Stimulated activated naive CD8-positive, alpha-beta T cell treated with anti-CD3 and anti-CD28 coated beads, Interleukin-15, amount 100 ng/mL, for 72 hours (primary cell): Measurements from ENCODE around the gene SAXO1.
A peak's percentile ranks its signal among the peaks of the same experiment; 100 is the strongest.
"Not testable (repeated sequence)": the region's sequence is repeated elsewhere in the genome, so short reads cannot be mapped to it uniquely, and the experiment has no call there.

ENCODE experiments used
- ATAC-seq: fragments of 150-1000 bp; cut with Tn5 transposase; 2 replicates; pipeline ENCODE4 v1.10.0; 2021; ENCODE audit warnings: mild to moderate bottlenecking, moderate library complexity
- DNase-seq, 2 donors: peaks; one replicate each; pipeline ENCODE4 v3.0.0; 2021 to 2022
- H3K27ac Mint-ChIP-seq, 2 donors: one replicate each; pipeline ENCODE4 v1.8.0; 2022; ENCODE audit warnings: mild to moderate bottlenecking in 2 of 2, mixed read lengths in 2 of 2, moderate library complexity in 2 of 2
- H3K27me3 Mint-ChIP-seq: one replicate; pipeline ENCODE4 v1.8.0; 2022; ENCODE audit warnings: mixed read lengths
- H3K4me1 Mint-ChIP-seq: one replicate; pipeline ENCODE4 v1.8.0; 2022; ENCODE audit warnings: mild to moderate bottlenecking, mixed read lengths
- H3K4me3 Mint-ChIP-seq, 2 donors: one replicate each; pipeline ENCODE4 v1.8.0; 2022; ENCODE audit warnings: mild to moderate bottlenecking in 2 of 2, mixed read lengths in 2 of 2, moderate library complexity in 1 of 2
- H3K9me3 Mint-ChIP-seq, 2 donors: one replicate each; pipeline ENCODE4 v1.8.0; 2022; ENCODE audit warnings: mixed read lengths in 2 of 2

SAXO1 gene

DNA sequence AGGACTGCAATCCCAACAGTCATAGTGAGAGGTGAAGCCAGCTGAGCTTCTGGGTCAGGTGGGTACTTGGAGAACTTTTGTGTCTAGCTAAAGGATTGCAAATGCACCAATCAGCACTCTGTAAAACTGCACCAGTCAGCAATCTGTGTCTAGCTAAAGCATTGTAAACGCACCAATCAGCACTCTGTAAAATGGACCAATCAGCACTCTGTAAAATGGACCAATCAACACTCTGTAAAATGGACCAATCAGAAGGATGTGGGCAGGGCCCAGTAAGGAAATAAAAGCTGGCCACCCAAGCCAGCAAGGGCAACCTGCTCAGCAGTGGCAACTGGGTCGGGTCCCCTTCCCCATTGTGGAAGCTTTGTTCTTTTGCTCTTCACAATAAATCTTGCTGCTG, 11.4 kb downstream of the SAXO1 start:
- not testable (repeated sequence) for H3K4me3 Mint-ChIP-seq, ATAC-seq, H3K9me3 Mint-ChIP-seq, H3K4me1 Mint-ChIP-seq, DNase-seq, H3K27ac Mint-ChIP-seq
- H3K27me3 Mint-ChIP-seq: peaks cover 20% of the 10 kb centered on the region

- H3K27ac Mint-ChIP-seq: no peak overlapping the region
- no peaks in the 10 kb centered on the region for H3K4me1 Mint-ChIP-seq
- no peak for DNase-seq
- H3K4me3 Mint-ChIP-seq: no peak overlapping the region
- H3K9me3 Mint-ChIP-seq: no peaks in the 10 kb centered on the region
- H3K27me3 Mint-ChIP-seq: peaks cover 20% of the 10 kb centered on the region
- no peak for ATAC-seq
These were observed 12.0 kb downstream of the SAXO1 start for GRCh38 chr9:19020886-19021455.

DNA sequence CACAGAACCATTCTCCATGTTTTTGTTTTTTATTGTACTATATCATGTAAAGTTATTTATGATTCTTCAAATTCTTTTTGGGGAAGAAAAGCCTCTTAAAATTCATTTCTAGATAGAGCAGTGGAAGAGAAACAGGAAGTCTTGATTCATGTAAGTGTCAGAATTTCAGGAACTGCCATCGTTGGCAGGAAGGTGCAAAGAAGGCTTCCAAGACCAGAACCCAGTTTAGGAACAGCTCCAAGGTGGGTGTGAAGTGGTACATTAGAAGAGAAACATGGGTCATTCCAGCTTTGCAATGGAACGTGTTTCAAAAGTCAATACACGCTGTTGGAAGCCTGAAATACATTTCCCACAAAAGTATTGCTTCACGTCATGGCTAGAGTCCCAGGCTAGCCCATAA, 14.8 kb downstream of the SAXO1 start:
- ATAC-seq: no peak
- Mint-ChIP-seq H3K4me3 (no peak overlapping the region), H3K4me1 (no peaks in the 10 kb centered on the region), H3K27ac (no peak overlapping the region), H3K27me3 (peaks cover 12% of the 10 kb centered on the region), H3K9me3 (no peaks in the 10 kb centered on the region)
- no peak for DNase-seq

GRCh38 chr9:19009391-19009965, 23.5 kb downstream of the SAXO1 start:
- no peak for ATAC-seq
- no peaks in the 10 kb centered on the region for H3K9me3 Mint-ChIP-seq
- no peak for DNase-seq
- no peak overlapping the region for H3K27ac Mint-ChIP-seq
- no peak overlapping the region for H3K4me3 Mint-ChIP-seq
- no peaks in the 10 kb centered on the region for H3K4me1 Mint-ChIP-seq
- H3K27me3 Mint-ChIP-seq: no peaks in the 10 kb centered on the region

DNA sequence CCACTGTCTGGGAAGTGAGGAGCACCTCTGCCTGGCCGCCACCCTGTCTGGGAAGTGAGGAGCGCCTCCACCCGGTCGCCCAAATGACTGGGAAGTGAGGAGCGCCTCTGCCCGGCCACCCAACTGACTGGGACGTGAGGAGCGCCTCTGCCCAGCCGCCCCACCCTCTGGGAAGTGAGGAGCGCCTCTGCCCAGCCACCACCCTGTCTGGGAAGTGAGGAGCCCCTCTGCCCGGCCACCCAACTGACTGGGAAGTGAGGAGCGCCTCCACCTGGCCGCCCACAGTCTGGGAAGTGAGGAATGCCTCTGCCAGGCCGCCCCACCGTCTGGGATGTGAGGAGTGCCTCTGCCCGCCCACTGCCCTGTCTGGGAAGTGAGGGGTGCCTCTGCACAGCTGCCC, 32.9 kb downstream of the SAXO1 start:
- no peaks in the 10 kb centered on the region for H3K4me1 Mint-ChIP-seq
- H3K4me3 Mint-ChIP-seq: no peak overlapping the region
- no peaks in the 10 kb centered on the region for H3K27me3 Mint-ChIP-seq
- H3K27ac Mint-ChIP-seq: no peak overlapping the region
- DNase-seq: no peak
- peaks cover 4 to 35% of the 10 kb centered on the region in 2 donors for H3K9me3 Mint-ChIP-seq
- ATAC-seq: no peak

- no peak overlapping the region for H3K27ac Mint-ChIP-seq
- DNase-seq (no peak), ATAC-seq (no peak)
- H3K4me3 Mint-ChIP-seq: no peak overlapping the region
- H3K27me3 Mint-ChIP-seq: no peaks in the 10 kb centered on the region
- no peaks in the 10 kb centered on the region for H3K4me1 Mint-ChIP-seq
- peaks cover 4 to 35% of the 10 kb centered on the region in 2 donors for H3K9me3 Mint-ChIP-seq
These were observed 33.7 kb downstream of the SAXO1 start for GRCh38 chr9:18999173-18999785.

GRCh38 chr9:18997151-18997550, 35.9 kb downstream of the SAXO1 start:
- no peaks in the 10 kb centered on the region for H3K4me1 Mint-ChIP-seq
- no peak overlapping the region for H3K27ac Mint-ChIP-seq
- H3K9me3 Mint-ChIP-seq: peaks cover 4 to 21% of the 10 kb centered on the region in 2 donors
- no peak for DNase-seq
- no peaks in the 10 kb centered on the region for H3K27me3 Mint-ChIP-seq
- ATAC-seq: no peak
- no peak overlapping the region for H3K4me3 Mint-ChIP-seq

DNA sequence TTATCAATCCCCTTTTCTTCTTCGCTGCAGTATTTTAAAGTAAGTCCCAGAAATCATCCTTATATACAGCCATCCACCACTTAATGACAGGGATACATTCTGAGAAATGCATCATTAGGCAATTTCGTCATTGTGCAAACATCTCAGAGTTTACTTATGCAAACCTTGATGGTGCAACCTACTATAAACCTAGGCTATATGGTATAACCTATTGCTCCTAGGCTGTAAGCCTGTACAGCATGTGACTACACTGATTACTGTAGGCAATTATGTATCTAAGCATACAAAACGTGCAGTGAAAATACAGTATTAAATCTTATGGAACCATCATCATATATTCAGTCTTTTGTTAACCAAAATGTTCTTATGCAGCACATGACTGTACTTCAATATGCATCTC, 36.8 kb downstream of the SAXO1 start:
- H3K4me1 Mint-ChIP-seq: no peaks in the 10 kb centered on the region
- ATAC-seq: no peak
- H3K4me3 Mint-ChIP-seq: no peak overlapping the region
- no peak overlapping the region for H3K27ac Mint-ChIP-seq
- no peaks in the 10 kb centered on the region for H3K27me3 Mint-ChIP-seq
- H3K9me3 Mint-ChIP-seq: peaks cover 0 to 20% of the 10 kb centered on the region in 2 donors
- DNase-seq: no peak

- no peak overlapping the region for H3K4me3 Mint-ChIP-seq
- DNase-seq (no peak), ATAC-seq (no peak)
- no peaks in the 10 kb centered on the region for H3K4me1 Mint-ChIP-seq
- no peaks in the 10 kb centered on the region for H3K27me3 Mint-ChIP-seq
- H3K27ac Mint-ChIP-seq: peak overlapping the region in 1 of 2 donors; percentile 29
- H3K9me3 Mint-ChIP-seq: peaks cover 0 to 13% of the 10 kb centered on the region in 2 donors
These were observed 38.6 kb downstream of the SAXO1 start for GRCh38 chr9:18994263-18994916.

- H3K27ac Mint-ChIP-seq, H3K4me3 Mint-ChIP-seq, H3K9me3 Mint-ChIP-seq, DNase-seq, H3K27me3 Mint-ChIP-seq, ATAC-seq, H3K4me1 Mint-ChIP-seq: not testable (repeated sequence)
These were observed 41.8 kb downstream of the SAXO1 start for GRCh38 chr9:18991197-18991596.

GRCh38 chr9:18990494-18990893, 42.5 kb downstream of the SAXO1 start:
- DNase-seq (no peak), ATAC-seq (no peak)
- Mint-ChIP-seq H3K27me3 (no peaks in the 10 kb centered on the region), H3K27ac (no peak overlapping the region), H3K9me3 (no peaks in the 10 kb centered on the region), H3K4me3 (no peak overlapping the region), H3K4me1 (no peaks in the 10 kb centered on the region)

GRCh38 chr9:18989865-18990264, 43.1 kb downstream of the SAXO1 start:
- Mint-ChIP-seq H3K9me3 (no peaks in the 10 kb centered on the region), H3K27ac (no peak overlapping the region), H3K4me3 (no peak overlapping the region), H3K4me1 (no peaks in the 10 kb centered on the region), H3K27me3 (no peaks in the 10 kb centered on the region)
- DNase-seq (no peak), ATAC-seq (no peak)

DNA sequence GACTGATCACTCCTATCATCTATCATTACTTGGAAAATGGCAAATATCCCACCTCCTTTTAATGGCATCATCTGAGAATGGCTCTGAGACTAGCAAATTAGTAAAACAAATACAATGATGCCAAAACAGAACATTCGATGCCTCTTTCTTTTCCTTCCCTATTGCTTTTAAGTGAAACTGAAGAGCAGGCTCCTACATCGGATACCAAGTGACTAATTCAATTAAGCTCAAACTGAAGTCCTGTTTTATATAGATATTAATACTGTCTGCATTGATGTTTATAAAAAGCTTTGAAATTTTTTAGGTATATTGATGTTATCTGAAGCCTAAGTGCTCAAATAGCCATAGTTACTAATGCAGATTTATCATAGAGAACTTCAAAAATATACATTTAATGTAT, 43.9 kb downstream of the SAXO1 start:
- Mint-ChIP-seq H3K27ac (no peak overlapping the region), H3K4me1 (no peaks in the 10 kb centered on the region), H3K4me3 (no peak overlapping the region), H3K27me3 (no peaks in the 10 kb centered on the region), H3K9me3 (no peaks in the 10 kb centered on the region)
- DNase-seq (no peak), ATAC-seq (no peak)

GRCh38 chr9:18988003-18988402, 45.0 kb downstream of the SAXO1 start:
- Mint-ChIP-seq H3K27ac (no peak overlapping the region), H3K4me1 (no peaks in the 10 kb centered on the region), H3K27me3 (no peaks in the 10 kb centered on the region), H3K9me3 (peaks cover 1% of the 10 kb centered on the region in 2 donors), H3K4me3 (no peak overlapping the region)
- DNase-seq (no peak), ATAC-seq (no peak)

GRCh38 chr9:18985996-18986395, 47.0 kb downstream of the SAXO1 start:
- H3K27ac Mint-ChIP-seq: no peak overlapping the region
- peaks cover 6 to 13% of the 10 kb centered on the region in 2 donors for H3K9me3 Mint-ChIP-seq
- H3K27me3 Mint-ChIP-seq: no peaks in the 10 kb centered on the region
- H3K4me3 Mint-ChIP-seq: no peak overlapping the region
- no peaks in the 10 kb centered on the region for H3K4me1 Mint-ChIP-seq
- DNase-seq (no peak), ATAC-seq (no peak)

GRCh38 chr9:18985464-18985951, 47.5 kb downstream of the SAXO1 start:
- H3K4me1 Mint-ChIP-seq: no peaks in the 10 kb centered on the region
- no peak overlapping the region for H3K27ac Mint-ChIP-seq
- ATAC-seq: no peak
- H3K27me3 Mint-ChIP-seq: no peaks in the 10 kb centered on the region
- DNase-seq: no peak
- peaks cover 6 to 13% of the 10 kb centered on the region in 2 donors for H3K9me3 Mint-ChIP-seq
- H3K4me3 Mint-ChIP-seq: no peak overlapping the region
